D721Med (cell line): ENCODE results near the gene ZBTB7C.

ENCODE experiments used
- DNase-seq: peaks from one replicate; pipeline ENCODE4 v3.0.0; 2011; ENCODE audit warnings: low spot score; ENCODE audit not compliant: insufficient read length
- FAIRE-seq: peaks from 2 replicates; lab custom pipeline; 2011; peaks lifted over from hg19 to GRCh38; lab: Jason Lieb, UNC
- CTCF ChIP-seq: IDR thresholded peaks from 2 replicates; pipeline ENCODE4 v1.5.1; 2012; ENCODE audit warnings: mild to moderate bottlenecking, control low read depth; ENCODE audit not compliant: insufficient read depth; ENCODE audit errors: missing control alignments

ZBTB7C gene

GRCh38 chr18:48312066-48312465 is 97.1 kb downstream of the ZBTB7C start:
- DNase-seq (no peak), FAIRE-seq (no peak)
- no peak for TF ChIP-seq CTCF

GRCh38 chr18:48310999-48311398 is 98.2 kb downstream of the ZBTB7C start:
- DNase-seq (no peak), FAIRE-seq (no peak)
- TF ChIP-seq CTCF: no peak

GRCh38 chr18:48310353-48310752 is 98.8 kb downstream of the ZBTB7C start:
- FAIRE-seq (no peak), DNase-seq (no peak)
- TF ChIP-seq CTCF: no peak

GRCh38 chr18:48308755-48309575 is 100.2 kb downstream of the ZBTB7C start:
- FAIRE-seq: no peak
- no peak for DNase-seq
- no peak for TF ChIP-seq CTCF

- DNase-seq (no peak), FAIRE-seq (no peak)
- no peak for TF ChIP-seq CTCF
Observed at GRCh38 chr18:48308027-48308635, 101.1 kb downstream of the ZBTB7C start.

- no peak for TF ChIP-seq CTCF
- DNase-seq (no peak), FAIRE-seq (no peak)
Observed at GRCh38 chr18:48306838-48307237, 102.3 kb downstream of the ZBTB7C start.
